GM12878 (cell line): ENCODE results near the gene ARID3A. TPM values are rescaled to one million over a fixed set of nuclear protein-coding genes. Genes with fewer than 3 reads are reported as not detected.
A peak's percentile ranks its signal among the peaks of the same experiment; 100 is the strongest.

ENCODE experiments used
- ATAC-seq: fragments of 200-7000 bp; cut with Tn5 transposase; 3 replicates; pipeline ENCODE4 v1.9.1; 2020; ENCODE audit warnings: mild to moderate bottlenecking, moderate library complexity
- BruUV-seq: library from RNA; stranded (reverse); fragments of 400-500 nt; replicated peaks from 2 replicates; lab custom pipeline; 2021; lab: Mats Ljungman, UMichigan
- CTCF ChIA-PET: fragments of 300-600 bp; sonication (Branson Sonifier 250); formaldehyde crosslinking; extraction: SDS; loops from one replicate; lab custom pipeline; 2021; ENCODE audit warnings: inconsistent platforms; lab: Yijun Ruan, JAX
- POLR2A ChIA-PET: fragments of 350-600 bp; formaldehyde crosslinking; extraction: SDS; loops from one replicate; lab custom pipeline; 2021; ENCODE audit warnings: inconsistent platforms; lab: Charles Lee
- RAD21 ChIA-PET: fragments of 300-600 bp; sonication (Branson Sonifier 250); formaldehyde crosslinking; loops from one replicate; lab custom pipeline; 2023; ENCODE audit warnings: antibody characterized with exemption; ENCODE audit not compliant: unreplicated experiment; lab: Charles Lee
- SMC1A ChIA-PET: fragments of 300-600 bp; sonication (Branson Sonifier 250); formaldehyde crosslinking; loops from one replicate; lab custom pipeline; 2023; ENCODE audit not compliant: unreplicated experiment, uncharacterized antibody; lab: Charles Lee
- DNase-seq: peaks from one replicate; pipeline ENCODE4 v3.0.0-alpha.2; 2011; ENCODE audit warnings: low read depth, low spot score
- FAIRE-seq: peaks from 3 replicates; lab custom pipeline; 2011; peaks lifted over from hg19 to GRCh38; lab: Jason Lieb, UNC
- H2AFZ ChIP-seq: 2 replicates; pipeline ENCODE4 v1.6.0; 2011; ENCODE audit warnings: low read depth, low read length, control low read depth; ENCODE audit not compliant: control insufficient read depth
- H3K27ac ChIP-seq: 2 replicates; pipeline ENCODE4 v1.5.1; 2011; ENCODE audit warnings: control low read depth; ENCODE audit not compliant: control insufficient read depth, insufficient read depth
- H3K27me3 ChIP-seq, 2 experiments: replicated peaks in 1 of 2; 2 replicates each; pipeline versions ENCODE4 v1.6.0 to v1.6.1; 2011; ENCODE audit warnings: low read length in 1 of 2; ENCODE audit not compliant: control insufficient read depth in 2 of 2, insufficient read depth in 2 of 2
- H3K36me3 ChIP-seq, 2 experiments: 2 replicates each; pipeline ENCODE4 v1.5.1; 2011; ENCODE audit warnings: low read length in 1 of 2; ENCODE audit not compliant: control insufficient read depth in 2 of 2, insufficient read depth in 2 of 2
- H3K4me1 ChIP-seq: 2 replicates; pipeline ENCODE4 v1.6.1; 2011; ENCODE audit warnings: mild to moderate bottlenecking, low read length, moderate library complexity, mixed read lengths; ENCODE audit not compliant: control insufficient read depth, insufficient read depth
- H3K4me2 ChIP-seq: 2 replicates; pipeline ENCODE4 v1.6.0; 2011; ENCODE audit warnings: control low read depth; ENCODE audit not compliant: control insufficient read depth, insufficient read depth
- H3K4me3 ChIP-seq: fragments of 200-600 bp; sonication (generic); 2 replicates; pipeline ENCODE4 v1.5.1; 2016
- H3K79me2 ChIP-seq: 2 replicates; pipeline ENCODE4 v1.6.0; 2011; ENCODE audit warnings: low read length; ENCODE audit not compliant: control insufficient read depth, insufficient read depth
- H3K9ac ChIP-seq: 2 replicates; pipeline ENCODE4 v1.8.0; 2011; ENCODE audit warnings: low read length, control low read depth, mixed read lengths; ENCODE audit not compliant: control insufficient read depth, insufficient read depth
- H3K9me3 ChIP-seq: replicated peaks from 3 replicates; pipeline ENCODE4 v1.5.1; 2011; ENCODE audit warnings: mild to moderate bottlenecking, low read length; ENCODE audit not compliant: control insufficient read depth, insufficient read depth
- H4K20me1 ChIP-seq: 2 replicates; pipeline ENCODE4 v1.6.0; 2011; ENCODE audit not compliant: control insufficient read depth, insufficient read depth
- ETV6 ChIP-seq, 2 experiments: fragments of 450-650 bp in 1 of 2; IDR thresholded peaks in 1 of 2; conservative IDR thresholded peaks in 1 of 2; 2 replicates each; pipeline ENCODE4 v1.6.1; 2014; ENCODE audit warnings: antibody characterized with exemption in 1 of 2, borderline replicate concordance in 1 of 2, low read depth in 1 of 2, mild to moderate bottlenecking in 1 of 2, moderate library complexity in 1 of 2
- FOXK2 ChIP-seq: fragments of 450-650 bp; IDR thresholded peaks from 2 replicates; pipeline ENCODE4 v1.6.1; 2017; ENCODE audit warnings: mild to moderate bottlenecking, moderate library complexity
- FOXM1 ChIP-seq: IDR thresholded peaks from 2 replicates; pipeline ENCODE4 v1.6.1; 2012; ENCODE audit warnings: low read depth, mild to moderate bottlenecking, inconsistent platforms, low read length, moderate library complexity
- MYB ChIP-seq: fragments of 150-350 bp; IDR thresholded peaks from 2 replicates; pipeline ENCODE4 v1.6.1; 2014; ENCODE audit warnings: mild to moderate bottlenecking, low read depth, low read length, borderline replicate concordance
- NKRF ChIP-seq: fragments of 450-650 bp; conservative IDR thresholded peaks from 2 replicates; pipeline ENCODE4 v1.6.1; 2017; ENCODE audit warnings: mild to moderate bottlenecking, moderate library complexity
- POLR2AphosphoS2 ChIP-seq: IDR thresholded peaks from 2 replicates; pipeline ENCODE4 v1.6.1; 2011; ENCODE audit warnings: low read depth, mild to moderate bottlenecking, low read length, improper control_type of control experiment, moderate library complexity
- SMC3 ChIP-seq: IDR thresholded peaks from 2 replicates; pipeline ENCODE4 v1.6.1; 2011; ENCODE audit warnings: low read length, improper control_type of control experiment, borderline replicate concordance
- SRF ChIP-seq, 2 experiments: IDR thresholded peaks; 2 replicates each; pipeline ENCODE4 v1.6.1; 2011; ENCODE audit warnings: low read depth in 2 of 2, low read length in 2 of 2, mild to moderate bottlenecking in 1 of 2, moderate library complexity in 1 of 2
- SUZ12 ChIP-seq: fragments of 200-600 bp; sonication (generic); IDR thresholded peaks from one replicate; pipeline ENCODE4 v1.6.1; 2018; ENCODE audit warnings: antibody characterized with exemption, mild to moderate bottlenecking; ENCODE audit not compliant: unreplicated experiment
- ZNF217 ChIP-seq: fragments of 450-650 bp; IDR thresholded peaks from 2 replicates; pipeline ENCODE4 v1.6.1; 2017; ENCODE audit warnings: antibody characterized with exemption, mild to moderate bottlenecking
- ZSCAN29 ChIP-seq: fragments of 450-650 bp; IDR thresholded peaks from 2 replicates; pipeline ENCODE4 v1.6.1; 2017; ENCODE audit warnings: mild to moderate bottlenecking, moderate library complexity
- WGBS: methylation state at CpG from one replicate; pipeline ENCODE4 v1.1.6; 2016; ENCODE audit warnings: low lambda C conversion rate; ENCODE audit not compliant: insufficient replicate concordance, insufficient coverage; ENCODE audit errors: missing lambda C conversion rate; 5-methylcytosine and 5-hydroxymethylcytosine counted together
- in situ Hi-C: fragments of 300-500 bp; cut with MboI; formaldehyde crosslinking; loops from 9 replicates; pipeline ENCODE4 v1.14.3; 2018; ENCODE audit warnings: mixed read lengths
- intact Hi-C: fragments of 100-400 bp; cut with micrococcal nuclease; formaldehyde crosslinking; loops from one replicate; pipeline ENCODE4 v1.14.2; 2022; ENCODE audit not compliant: unreplicated experiment
- polyA plus RNA-seq, 11 experiments: library from polyadenylated mRNA; depleted of rRNA in 4 of 11; unstranded in 6 of 11; stranded (reverse) in 5 of 11; fragments of >200 nt; fragmentation: Nextera tagmentation in 4 of 11; fragmentation: Illumina TruSeq in 1 of 11; extraction: Ambion mirVana in 4 of 11; extraction: Trizol in 1 of 11; gene quantifications; 1 replicate in 1 of 11; 2 replicates in 10 of 11; pipeline versions ENCODE4 v1.2.1 to v1.2.3, GENCODE V29; 2011 to 2016; ENCODE audit warnings: inconsistent platforms in 2 of 11, missing spikeins in 2 of 11, low read depth in 1 of 11
- total RNA-seq, 4 experiments: library from RNA; depleted of rRNA in 3 of 4; stranded (reverse); fragments of >200 nt in 3 of 4; fragmentation: Illumina TruSeq in 1 of 4; extraction: Trizol in 1 of 4; gene quantifications; 2 replicates each; pipeline versions ENCODE4 v1.2.1 to v1.2.3, GENCODE V29; 2013 to 2021
- TF ChIP-seq, protein P1 (sequence below): IDR thresholded peaks from 2 replicates; pipeline ENCODE4 v1.6.1; 2011; ENCODE audit warnings: borderline replicate concordance, low read depth, mild to moderate bottlenecking, moderate library complexity, low read length; ENCODE audit not compliant: insufficient read depth, poor library complexity, severe bottlenecking
- TF ChIP-seq, protein P2 (sequence below): fragments of 150-350 bp; IDR thresholded peaks from 2 replicates; pipeline ENCODE4 v1.6.1; 2016; ENCODE audit warnings: low read depth, low read length

The ARID3A gene
- total and polyA plus RNA-seq, 10 of the 15 experiments (the other 5 are each of a cell fraction or from before 2014, with no cell fraction given) = 0.76 to 70.0 (median 16.7) TPM

DNA sequence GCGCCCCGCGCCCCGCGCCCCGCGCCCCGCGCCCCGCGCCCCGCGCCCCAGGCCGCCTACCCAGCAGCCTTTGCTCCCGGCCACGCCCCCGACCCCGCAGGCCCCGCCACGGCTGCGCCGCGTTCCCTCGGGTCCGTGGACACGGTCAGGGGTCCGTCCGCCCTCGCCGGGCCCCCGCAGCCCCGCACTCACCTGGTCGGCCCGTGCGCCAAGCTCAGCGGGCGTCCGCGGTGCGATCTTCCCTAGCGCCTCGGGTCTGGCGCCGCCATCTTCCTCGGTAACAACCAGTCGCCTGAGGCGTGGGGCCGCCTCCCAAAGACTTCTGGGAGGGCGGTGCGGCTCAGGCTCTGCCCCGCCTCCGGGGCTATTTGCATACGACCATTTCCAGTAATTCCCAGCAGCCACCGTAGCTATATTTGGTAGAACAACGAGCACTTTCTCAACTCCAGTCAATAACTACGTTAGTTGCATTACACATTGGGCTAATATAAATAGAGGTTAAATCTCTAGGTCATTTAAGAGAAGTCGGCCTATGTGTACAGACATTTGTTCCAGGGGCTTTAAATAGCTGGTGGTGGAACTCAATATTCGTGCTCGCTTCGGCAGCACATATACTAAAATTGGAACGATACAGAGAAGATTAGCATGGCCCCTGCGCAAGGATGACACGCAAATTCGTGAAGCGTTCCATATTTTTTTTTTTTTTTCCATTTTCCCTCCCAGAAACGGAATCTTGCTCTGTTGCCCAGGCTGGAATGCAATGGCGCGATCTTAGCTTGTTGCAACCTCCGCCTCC lies 32.7 kb upstream of the ARID3A start, which contains the start of the genes MED16 and RNU6-9:
Gene MED16, minus strand, starts transcription at position 294 of the 796 bp plus-strand sequence. CDS start 2,056 bp downstream, outside the sequence.
Gene RNU6-9, plus strand, starts transcription at position 591 of the 796 bp plus-strand sequence.
- in situ Hi-C loops = no loop called here
- H3K9me3 ChIP-seq = no peaks in the 10 kb centered on the region
- H3K27ac ChIP-seq = peak within 1 kb of the TSS; percentile 96
- CTCF ChIA-PET = interaction anchor here (0.6 to 2.0 kb wide), 7 partner anchors 11 to 386 kb away, joined by 3 to 22 read pairs (median 3); no protein-coding TSS in a partner anchor
- intact Hi-C loops = no loop called here
- peak within 1 kb of the TSS; percentile 97 for H2AFZ ChIP-seq
- no peaks in the 10 kb centered on the region for H3K27me3 ChIP-seq
- POLR2A ChIA-PET = interaction anchor here (0.6 to 1.4 kb wide), 15 partner anchors 10 to 260 kb away, joined by 3 to 27 read pairs (median 3); partner anchors contain the start of genes KISS1R and POLRMT
- H3K9ac ChIP-seq = peak within 1 kb of the TSS; percentile 85
- peak within 1 kb of the TSS; percentile 92 for H3K4me2 ChIP-seq
- peak; percentile 78 for FAIRE-seq
- H3K79me2 ChIP-seq = peaks cover 7% of the 10 kb centered on the region
- BruUV-seq = TSS peak; percentile 100
- H3K4me3 ChIP-seq = peak within 1 kb of the TSS; percentile 95
- RAD21 ChIA-PET = interaction anchor here (0.7 to 2.3 kb wide), 4 partner anchors 14 to 30 kb away, joined by 3 to 24 read pairs (median 10); no protein-coding TSS in a partner anchor
- WGBS = under 1% methylated on average over 48 of the region's 69 CpGs
- DNase-seq = peak; percentile 89
- ATAC-seq = peak; percentile 97
- H3K4me1 ChIP-seq = no peaks in the 10 kb centered on the region
- no peaks in the 10 kb centered on the region for H3K36me3 ChIP-seq
- SMC1A ChIA-PET = interaction anchor here (0.8 to 2.0 kb wide), 4 partner anchors 14 to 30 kb away, joined by 4 to 15 read pairs (median 8); no protein-coding TSS in a partner anchor
- H4K20me1 ChIP-seq = no peaks in the 10 kb centered on the region
- peak; percentile 53; the same call in 1 of the 2 replicates for TF ChIP-seq POLR2AphosphoS2
- no peak for TF ChIP-seq ETV6 (conservative IDR thresholded peaks at IDR 0.05 in 1 of 2, IDR thresholded peaks at IDR 0.05 in 1 of 2; ENCODE audit: borderline replicate concordance in 1 of 2, low read depth in 1 of 2)
- no peak for TF ChIP-seq ZNF217
- peak; percentile 71 for TF ChIP-seq NKRF
- TF ChIP-seq, protein P1, sequence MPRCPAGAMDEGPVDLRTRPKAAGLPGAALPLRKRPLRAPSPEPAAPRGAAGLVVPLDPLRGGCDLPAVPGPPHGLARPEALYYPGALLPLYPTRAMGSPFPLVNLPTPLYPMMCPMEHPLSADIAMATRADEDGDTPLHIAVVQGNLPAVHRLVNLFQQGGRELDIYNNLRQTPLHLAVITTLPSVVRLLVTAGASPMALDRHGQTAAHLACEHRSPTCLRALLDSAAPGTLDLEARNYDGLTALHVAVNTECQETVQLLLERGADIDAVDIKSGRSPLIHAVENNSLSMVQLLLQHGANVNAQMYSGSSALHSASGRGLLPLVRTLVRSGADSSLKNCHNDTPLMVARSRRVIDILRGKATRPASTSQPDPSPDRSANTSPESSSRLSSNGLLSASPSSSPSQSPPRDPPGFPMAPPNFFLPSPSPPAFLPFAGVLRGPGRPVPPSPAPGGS = no peak
- peak; percentile 93 for TF ChIP-seq ZSCAN29
- TF ChIP-seq, protein P2, sequence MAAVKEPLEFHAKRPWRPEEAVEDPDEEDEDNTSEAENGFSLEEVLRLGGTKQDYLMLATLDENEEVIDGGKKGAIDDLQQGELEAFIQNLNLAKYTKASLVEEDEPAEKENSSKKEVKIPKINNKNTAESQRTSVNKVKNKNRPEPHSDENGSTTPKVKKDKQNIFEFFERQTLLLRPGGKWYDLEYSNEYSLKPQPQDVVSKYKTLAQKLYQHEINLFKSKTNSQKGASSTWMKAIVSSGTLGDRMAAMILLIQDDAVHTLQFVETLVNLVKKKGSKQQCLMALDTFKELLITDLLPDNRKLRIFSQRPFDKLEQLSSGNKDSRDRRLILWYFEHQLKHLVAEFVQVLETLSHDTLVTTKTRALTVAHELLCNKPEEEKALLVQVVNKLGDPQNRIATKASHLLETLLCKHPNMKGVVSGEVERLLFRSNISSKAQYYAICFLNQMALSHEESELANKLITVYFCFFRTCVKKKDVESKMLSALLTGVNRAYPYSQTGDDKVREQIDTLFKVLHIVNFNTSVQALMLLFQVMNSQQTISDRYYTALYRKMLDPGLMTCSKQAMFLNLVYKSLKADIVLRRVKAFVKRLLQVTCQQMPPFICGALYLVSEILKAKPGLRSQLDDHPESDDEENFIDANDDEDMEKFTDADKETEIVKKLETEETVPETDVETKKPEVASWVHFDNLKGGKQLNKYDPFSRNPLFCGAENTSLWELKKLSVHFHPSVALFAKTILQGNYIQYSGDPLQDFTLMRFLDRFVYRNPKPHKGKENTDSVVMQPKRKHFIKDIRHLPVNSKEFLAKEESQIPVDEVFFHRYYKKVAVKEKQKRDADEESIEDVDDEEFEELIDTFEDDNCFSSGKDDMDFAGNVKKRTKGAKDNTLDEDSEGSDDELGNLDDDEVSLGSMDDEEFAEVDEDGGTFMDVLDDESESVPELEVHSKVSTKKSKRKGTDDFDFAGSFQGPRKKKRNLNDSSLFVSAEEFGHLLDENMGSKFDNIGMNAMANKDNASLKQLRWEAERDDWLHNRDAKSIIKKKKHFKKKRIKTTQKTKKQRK = no peak
- TF ChIP-seq FOXK2 = no peak
- no peak for TF ChIP-seq FOXM1
- no peak for TF ChIP-seq SUZ12
- no peak for TF ChIP-seq SRF (IDR thresholded peaks at IDR 0.05; ENCODE audit: low read depth in 2 of 2, low read length in 2 of 2)
- TF ChIP-seq SMC3 = no peak
- TF ChIP-seq MYB = no peak
